Stimulated activated CD4-positive, alpha-beta T cell treated with anti-CD3 and anti-CD28 coated beads, Interleukin-1b, Interleukin-23, amount 100 ng/mL, for 4 hours (primary cell): ENCODE measurements around the gene HOXA3.

Experiments used
- DNase-seq, 2 donors: peaks; one replicate each; pipeline ENCODE4 v3.0.0-alpha.2; 2020; ENCODE audit warnings: low read depth in 2 of 2

Gene HOXA3

GRCh38 chr7:27165996-27166530, 13.7 kb upstream of the HOXA3 start:
- DNase-seq = no peak

GRCh38 chr7:27165089-27165995, 13.0 kb upstream of the HOXA3 start, which contains the start of gene HOXA9:
HOXA9 (minus strand) TSS chr7:27165537; CDS start chr7:27165457, 80 bp downstream.
- no peak for DNase-seq

- no peak for DNase-seq
These were observed 12.1 kb upstream of the HOXA3 start for GRCh38 chr7:27164367-27165088.

- no peak for DNase-seq
These were observed 11.6 kb upstream of the HOXA3 start for GRCh38 chr7:27164045-27164366.

GRCh38 chr7:27163288-27164044, 11.1 kb upstream of the HOXA3 start:
- no peak for DNase-seq

GRCh38 chr7:27162561-27163287, 10.3 kb upstream of the HOXA3 start:
- DNase-seq = no peak

- DNase-seq = no peak
These were observed 9.6 kb upstream of the HOXA3 start for GRCh38 chr7:27161721-27162560.

GRCh38 chr7:27161214-27161720, 8.9 kb upstream of the HOXA3 start:
- no peak for DNase-seq

- peak; percentile 86 to 90 for DNase-seq
These were observed 8.3 kb upstream of the HOXA3 start for GRCh38 chr7:27160546-27161213.

GRCh38 chr7:27160145-27160545, 7.8 kb upstream of the HOXA3 start:
- no peak for DNase-seq

- no peak for DNase-seq
These were observed 7.1 kb upstream of the HOXA3 start for GRCh38 chr7:27159266-27160144.

GRCh38 chr7:27158436-27159265, 6.3 kb upstream of the HOXA3 start:
- no peak for DNase-seq

GRCh38 chr7:27157702-27158431, 5.5 kb upstream of the HOXA3 start:
- DNase-seq = no peak

- DNase-seq = no peak
These were observed 4.7 kb upstream of the HOXA3 start for GRCh38 chr7:27156916-27157701.

GRCh38 chr7:27156508-27156898, 4.1 kb upstream of the HOXA3 start, which contains the start of gene HOXA7:
HOXA7 (minus strand) TSS chr7:27156675; CDS start chr7:27156545, 130 bp downstream.
- DNase-seq = no peak
